Astrocyte (in vitro differentiated cells and primary cell): ENCODE measurements around the gene CATSPERB. TPM values are rescaled to one million over a fixed set of nuclear protein-coding genes. Genes with fewer than 3 reads are reported as not detected.

Experiments used
- DNase-seq: peaks from one replicate; pipeline ENCODE4 v3.0.0-alpha.2; 2010; ENCODE audit warnings: low read depth
- FAIRE-seq: peaks from 2 replicates; lab custom pipeline; 2011; peaks lifted over from hg19 to GRCh38; lab: Jason Lieb, UNC
- H2AFZ ChIP-seq: 2 replicates; pipeline ENCODE4 v1.6.0; 2012; ENCODE audit warnings: low read depth, low read length, inconsistent platforms
- H3K27ac ChIP-seq: 2 replicates; pipeline ENCODE4 v1.5.1; 2011; ENCODE audit warnings: low read depth, low read length, inconsistent platforms
- H3K27me3 ChIP-seq: 2 replicates; pipeline ENCODE4 v1.6.0; 2011; ENCODE audit warnings: low read length, inconsistent platforms; ENCODE audit not compliant: insufficient read depth
- H3K36me3 ChIP-seq: 2 replicates; pipeline ENCODE4 v1.5.1; 2011; ENCODE audit warnings: low read length, inconsistent platforms; ENCODE audit not compliant: insufficient read depth
- H3K4me1 ChIP-seq: 2 replicates; pipeline ENCODE4 v1.5.1; 2011; ENCODE audit warnings: low read length, inconsistent platforms; ENCODE audit not compliant: insufficient read depth
- H3K4me2 ChIP-seq: 2 replicates; pipeline ENCODE4 v1.6.0; 2012; ENCODE audit warnings: low read length, inconsistent platforms
- H3K4me3 ChIP-seq: 2 replicates; pipeline ENCODE4 v1.5.1; 2011; ENCODE audit warnings: low read depth, mild to moderate bottlenecking, low read length, inconsistent platforms; ENCODE audit not compliant: insufficient read depth
- H3K79me2 ChIP-seq: 2 replicates; pipeline ENCODE4 v1.6.0; 2012; ENCODE audit warnings: mild to moderate bottlenecking, low read length, inconsistent platforms; ENCODE audit not compliant: insufficient read depth
- H3K9ac ChIP-seq: 2 replicates; pipeline ENCODE4 v1.6.0; 2012; ENCODE audit warnings: mild to moderate bottlenecking, low read length, inconsistent platforms
- H3K9me3 ChIP-seq: 2 replicates; pipeline ENCODE4 v1.5.1; 2012; ENCODE audit warnings: low read depth, mild to moderate bottlenecking, low read length, inconsistent platforms; ENCODE audit not compliant: insufficient read depth
- H4K20me1 ChIP-seq: 2 replicates; pipeline ENCODE4 v1.6.0; 2012; ENCODE audit warnings: low read length, inconsistent platforms; ENCODE audit not compliant: insufficient read depth
- H3K27ac Mint-ChIP-seq: one replicate; pipeline ENCODE4 v1.8.0; 2021; ENCODE audit warnings: mild to moderate bottlenecking, mixed read lengths; ENCODE audit not compliant: unreplicated experiment
- H3K27me3 Mint-ChIP-seq: one replicate; pipeline ENCODE4 v1.8.0; 2021; ENCODE audit warnings: low read depth, mixed read lengths; ENCODE audit not compliant: unreplicated experiment
- H3K36me3 Mint-ChIP-seq: one replicate; pipeline ENCODE4 v1.8.0; 2021; ENCODE audit warnings: low read depth, mixed read lengths; ENCODE audit not compliant: unreplicated experiment
- H3K4me1 Mint-ChIP-seq: one replicate; pipeline ENCODE4 v1.8.0; 2021; ENCODE audit warnings: low read depth, mixed read lengths; ENCODE audit not compliant: unreplicated experiment
- H3K4me3 Mint-ChIP-seq: one replicate; pipeline ENCODE4 v1.8.0; 2021; ENCODE audit warnings: mild to moderate bottlenecking, moderate library complexity, mixed read lengths; ENCODE audit not compliant: unreplicated experiment
- H3K9me3 Mint-ChIP-seq: one replicate; pipeline ENCODE4 v1.8.0; 2021; ENCODE audit warnings: mild to moderate bottlenecking, mixed read lengths; ENCODE audit not compliant: unreplicated experiment
- EZH2 ChIP-seq: IDR thresholded peaks from 2 replicates; pipeline ENCODE4 v1.6.1; 2012; ENCODE audit warnings: mild to moderate bottlenecking, low read length, inconsistent platforms; ENCODE audit not compliant: insufficient read depth
- total RNA-seq: library from RNA; stranded (reverse); gene quantifications from 2 replicates; pipeline ENCODE4 v1.2.1, GENCODE V29; 2021
- TF ChIP-seq, protein P1 (sequence below): IDR thresholded peaks from 2 replicates; pipeline ENCODE4 v1.5.1; 2011; ENCODE audit warnings: low read depth, mild to moderate bottlenecking, inconsistent platforms, low read length, moderate library complexity; ENCODE audit not compliant: insufficient read depth

The CATSPERB gene
- total RNA-seq, 1 donor from 2014 or later: 0.11 TPM

- no peaks in the 10 kb centered on the region for H4K20me1 ChIP-seq
- H3K4me1 Mint-ChIP-seq: no peaks in the 10 kb centered on the region
Measured at GRCh38 chr14:91636604-91637003, 95.3 kb downstream of the CATSPERB start.

DNA sequence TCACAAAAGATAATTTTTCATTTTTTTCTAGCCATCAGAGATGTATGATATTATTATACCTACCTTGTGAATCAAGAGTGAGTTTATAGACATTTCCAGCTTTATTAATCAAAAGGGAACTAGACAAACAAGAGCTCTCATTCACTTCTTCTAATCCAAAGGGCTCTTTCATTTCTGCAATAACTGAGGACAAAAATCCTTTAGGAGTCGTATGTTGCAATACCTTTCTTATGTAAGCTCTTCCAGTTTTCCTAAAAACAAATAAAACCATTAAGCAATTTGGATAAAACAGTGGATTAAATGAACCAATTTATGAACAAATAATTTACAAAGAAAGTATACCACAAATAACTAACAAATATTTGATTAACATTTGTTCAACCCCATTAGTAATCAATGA lies 107.1 kb downstream of the CATSPERB start:
- Mint-ChIP-seq H3K4me3 (no peak overlapping the region), H3K27me3 (peaks cover 3% of the 10 kb centered on the region), H3K4me1 (no peaks in the 10 kb centered on the region), H3K9me3 (peaks cover 2% of the 10 kb centered on the region), H3K36me3 (no peaks in the 10 kb centered on the region), H3K27ac (no peak overlapping the region)
- DNase-seq (no peak), FAIRE-seq (no peak)
- Histone ChIP-seq H3K27me3 (no peaks in the 10 kb centered on the region), H3K4me2 (no peak overlapping the region), H3K4me3 (no peak overlapping the region), H4K20me1 (no peaks in the 10 kb centered on the region), H2AFZ (no peak overlapping the region), H3K79me2 (no peaks in the 10 kb centered on the region), H3K36me3 (no peaks in the 10 kb centered on the region), H3K4me1 (no peaks in the 10 kb centered on the region), H3K9ac (no peak overlapping the region), H3K27ac (no peak overlapping the region), H3K9me3 (no peaks in the 10 kb centered on the region)
- TF ChIP-seq EZH2: no peak
- TF ChIP-seq, protein P1, sequence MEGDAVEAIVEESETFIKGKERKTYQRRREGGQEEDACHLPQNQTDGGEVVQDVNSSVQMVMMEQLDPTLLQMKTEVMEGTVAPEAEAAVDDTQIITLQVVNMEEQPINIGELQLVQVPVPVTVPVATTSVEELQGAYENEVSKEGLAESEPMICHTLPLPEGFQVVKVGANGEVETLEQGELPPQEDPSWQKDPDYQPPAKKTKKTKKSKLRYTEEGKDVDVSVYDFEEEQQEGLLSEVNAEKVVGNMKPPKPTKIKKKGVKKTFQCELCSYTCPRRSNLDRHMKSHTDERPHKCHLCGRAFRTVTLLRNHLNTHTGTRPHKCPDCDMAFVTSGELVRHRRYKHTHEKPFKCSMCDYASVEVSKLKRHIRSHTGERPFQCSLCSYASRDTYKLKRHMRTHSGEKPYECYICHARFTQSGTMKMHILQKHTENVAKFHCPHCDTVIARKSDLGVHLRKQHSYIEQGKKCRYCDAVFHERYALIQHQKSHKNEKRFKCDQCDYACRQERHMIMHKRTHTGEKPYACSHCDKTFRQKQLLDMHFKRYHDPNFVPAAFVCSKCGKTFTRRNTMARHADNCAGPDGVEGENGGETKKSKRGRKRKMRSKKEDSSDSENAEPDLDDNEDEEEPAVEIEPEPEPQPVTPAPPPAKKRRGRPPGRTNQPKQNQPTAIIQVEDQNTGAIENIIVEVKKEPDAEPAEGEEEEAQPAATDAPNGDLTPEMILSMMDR: no peak

More at GRCh38 chr14:91636604-91637003, 95.3 kb downstream of the CATSPERB start:
- Histone ChIP-seq H3K27me3 (no peaks in the 10 kb centered on the region), H3K4me3 (no peak overlapping the region), H3K9me3 (no peaks in the 10 kb centered on the region), H3K9ac (no peak overlapping the region), H3K36me3 (no peaks in the 10 kb centered on the region), H3K79me2 (no peaks in the 10 kb centered on the region), H2AFZ (no peak overlapping the region), H3K4me1 (no peaks in the 10 kb centered on the region), H3K27ac (no peak overlapping the region), H3K4me2 (no peak overlapping the region)
- no peak overlapping the region for H3K4me3 Mint-ChIP-seq
- TF ChIP-seq EZH2: no peak
- TF ChIP-seq, protein P1: no peak
- H3K9me3 Mint-ChIP-seq: no peaks in the 10 kb centered on the region
- no peak for FAIRE-seq
- H3K27ac Mint-ChIP-seq: no peak overlapping the region
- H3K27me3 Mint-ChIP-seq: no peaks in the 10 kb centered on the region
- DNase-seq: no peak
- no peaks in the 10 kb centered on the region for H3K36me3 Mint-ChIP-seq

DNA sequence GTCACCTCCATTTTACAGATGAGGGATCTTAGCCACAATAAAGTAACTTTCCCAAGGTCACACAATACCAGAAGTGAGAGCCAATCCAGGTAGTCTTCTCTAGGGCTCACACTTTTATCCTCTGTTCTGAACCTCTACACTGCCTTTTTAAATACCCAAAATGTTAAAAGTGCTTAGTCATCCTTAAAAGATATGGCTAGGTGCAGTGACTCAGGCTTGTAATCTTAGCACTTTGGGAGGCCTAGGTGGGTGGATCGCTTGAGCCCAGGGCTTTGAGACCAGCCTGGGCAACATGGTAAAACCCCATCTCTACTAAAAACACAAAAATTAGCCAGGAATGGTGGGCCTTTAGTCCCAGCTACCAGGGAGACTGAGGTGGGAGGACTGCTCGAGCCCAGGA lies 117.7 kb downstream of the CATSPERB start:
- Histone ChIP-seq H3K4me1 (peaks cover 4% of the 10 kb centered on the region), H3K4me2 (no peak overlapping the region), H3K36me3 (no peaks in the 10 kb centered on the region), H2AFZ (peak overlapping the region; percentile 27), H3K9me3 (no peaks in the 10 kb centered on the region), H3K79me2 (no peaks in the 10 kb centered on the region), H3K4me3 (no peak overlapping the region), H3K27me3 (no peaks in the 10 kb centered on the region), H4K20me1 (no peaks in the 10 kb centered on the region), H3K9ac (no peak overlapping the region), H3K27ac (no peak overlapping the region)
- no peak for TF ChIP-seq EZH2
- TF ChIP-seq, protein P1: no peak
- FAIRE-seq (no peak), DNase-seq (no peak)
- no peaks in the 10 kb centered on the region for H3K36me3 Mint-ChIP-seq
- H3K4me3 Mint-ChIP-seq: peak overlapping the region; percentile 34
- H3K27me3 Mint-ChIP-seq: no peaks in the 10 kb centered on the region
- H3K27ac Mint-ChIP-seq: peak overlapping the region; percentile 66
- H3K9me3 Mint-ChIP-seq: no peaks in the 10 kb centered on the region
- peaks cover 6% of the 10 kb centered on the region for H3K4me1 Mint-ChIP-seq
